Measurements from ENCODE around the gene SIGLEC11.
"Not testable (repeated sequence)": the region's sequence is repeated elsewhere in the genome, so short reads cannot be mapped to it uniquely, and the experiment has no call there.

Gene SIGLEC11

DNA sequence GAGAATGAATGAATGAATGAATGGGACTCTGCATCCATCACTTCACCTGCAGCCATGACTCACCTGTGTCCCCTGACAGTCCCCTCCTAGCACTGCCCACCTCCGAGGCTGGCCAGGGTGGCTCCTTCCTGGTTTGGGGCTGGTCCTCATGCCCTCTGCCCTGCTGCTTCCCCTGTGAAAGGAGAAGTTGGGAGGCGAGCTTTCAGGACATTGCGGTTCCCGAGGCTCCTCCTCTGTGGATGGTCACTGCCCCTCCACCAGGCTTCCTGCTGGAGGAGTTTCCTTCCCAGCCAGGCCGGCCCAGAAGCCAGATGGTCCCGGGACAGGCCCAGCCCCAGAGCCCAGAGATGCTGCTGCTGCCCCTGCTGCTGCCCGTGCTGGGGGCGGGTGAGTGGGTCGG, 8.4 kb upstream of the SIGLEC11 start:
- not testable (repeated sequence) for H3K36me3 ChIP-seq (ENCODE audit: control insufficient read depth, insufficient read depth, low read length); H3K4me1 ChIP-seq (ENCODE audit: control insufficient read depth, insufficient read depth, low read length, poor library complexity, severe bottlenecking); DNase-seq; H3K27me3 ChIP-seq (replicated peaks; ENCODE audit: control insufficient read depth, insufficient read depth, low read length, poor library complexity, severe bottlenecking); H3K9me3 ChIP-seq (ENCODE audit: control insufficient read depth, low read length); H3K27ac ChIP-seq (ENCODE audit: insufficient read depth, low read length, poor library complexity, severe bottlenecking); H3K4me3 ChIP-seq (ENCODE audit: insufficient read depth, low read depth, low read length, poor library complexity, severe bottlenecking)

DNA sequence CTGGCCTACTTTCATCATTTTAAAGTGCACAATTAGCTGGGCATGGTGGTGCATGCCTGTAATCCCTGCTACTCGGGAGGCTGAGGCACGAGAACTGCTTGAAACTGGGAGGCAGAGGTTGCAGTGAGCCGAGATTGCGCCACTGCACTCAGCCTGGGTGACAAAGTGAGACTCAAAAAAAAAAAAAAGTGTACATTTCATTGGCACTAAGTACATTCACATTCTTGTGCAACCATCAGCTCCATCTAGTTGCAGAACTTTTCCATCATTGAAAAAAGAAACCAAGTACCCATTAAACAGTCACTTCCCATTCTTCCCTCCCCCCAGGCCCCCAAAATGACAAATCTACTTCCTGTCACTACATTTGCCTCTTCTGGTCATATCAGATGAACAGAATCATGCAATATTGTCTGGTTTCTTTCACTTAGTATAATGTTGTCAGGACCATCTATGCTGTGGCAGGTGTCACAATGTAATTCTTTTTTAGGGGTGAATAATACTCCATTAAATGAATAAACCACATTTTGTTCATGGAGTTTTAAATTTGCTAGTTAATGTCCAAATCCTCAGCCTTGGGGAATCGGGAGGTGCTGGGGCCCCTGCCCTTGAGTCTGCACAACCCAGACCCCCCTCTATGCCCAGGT, 7.4 kb upstream of the SIGLEC11 start:
- Histone ChIP-seq H3K36me3 (ENCODE audit: control insufficient read depth, insufficient read depth, low read length) (no peaks in the 10 kb centered on the region), H3K4me3 (ENCODE audit: insufficient read depth, low read depth, low read length, poor library complexity, severe bottlenecking) (no peak overlapping the region), H3K9me3 (ENCODE audit: control insufficient read depth, low read length) (no peaks in the 10 kb centered on the region), H3K27ac (ENCODE audit: insufficient read depth, low read length, poor library complexity, severe bottlenecking) (no peak overlapping the region), H3K27me3 (replicated peaks; ENCODE audit: control insufficient read depth, insufficient read depth, low read length, poor library complexity, severe bottlenecking) (peaks cover 2% of the 10 kb centered on the region), H3K4me1 (ENCODE audit: control insufficient read depth, insufficient read depth, low read length, poor library complexity, severe bottlenecking) (no peaks in the 10 kb centered on the region)
- DNase-seq: no peak

GRCh38 chr19:49959892-49960291, 1.1 kb downstream of the SIGLEC11 start:
- DNase-seq; H3K4me1 ChIP-seq (ENCODE audit: control insufficient read depth, insufficient read depth, low read length, poor library complexity, severe bottlenecking); H3K4me3 ChIP-seq (ENCODE audit: insufficient read depth, low read depth, low read length, poor library complexity, severe bottlenecking); H3K9me3 ChIP-seq (ENCODE audit: control insufficient read depth, low read length); H3K36me3 ChIP-seq (ENCODE audit: control insufficient read depth, insufficient read depth, low read length); H3K27me3 ChIP-seq (replicated peaks; ENCODE audit: control insufficient read depth, insufficient read depth, low read length, poor library complexity, severe bottlenecking); H3K27ac ChIP-seq (ENCODE audit: insufficient read depth, low read length, poor library complexity, severe bottlenecking): not testable (repeated sequence)

GRCh38 chr19:49958596-49958995, 2.4 kb downstream of the SIGLEC11 start:
- DNase-seq; H3K9me3 ChIP-seq (ENCODE audit: control insufficient read depth, low read length); H3K27me3 ChIP-seq (replicated peaks; ENCODE audit: control insufficient read depth, insufficient read depth, low read length, poor library complexity, severe bottlenecking); H3K27ac ChIP-seq (ENCODE audit: insufficient read depth, low read length, poor library complexity, severe bottlenecking); H3K4me3 ChIP-seq (ENCODE audit: insufficient read depth, low read depth, low read length, poor library complexity, severe bottlenecking); H3K4me1 ChIP-seq (ENCODE audit: control insufficient read depth, insufficient read depth, low read length, poor library complexity, severe bottlenecking); H3K36me3 ChIP-seq (ENCODE audit: control insufficient read depth, insufficient read depth, low read length): not testable (repeated sequence)

GRCh38 chr19:49958144-49958543, 2.8 kb downstream of the SIGLEC11 start:
- not testable (repeated sequence) for H3K36me3 ChIP-seq (ENCODE audit: control insufficient read depth, insufficient read depth, low read length); H3K9me3 ChIP-seq (ENCODE audit: control insufficient read depth, low read length); H3K27me3 ChIP-seq (replicated peaks; ENCODE audit: control insufficient read depth, insufficient read depth, low read length, poor library complexity, severe bottlenecking); DNase-seq; H3K27ac ChIP-seq (ENCODE audit: insufficient read depth, low read length, poor library complexity, severe bottlenecking); H3K4me1 ChIP-seq (ENCODE audit: control insufficient read depth, insufficient read depth, low read length, poor library complexity, severe bottlenecking); H3K4me3 ChIP-seq (ENCODE audit: insufficient read depth, low read depth, low read length, poor library complexity, severe bottlenecking)

- Histone ChIP-seq H3K4me1 (ENCODE audit: control insufficient read depth, insufficient read depth, low read length, poor library complexity, severe bottlenecking) (no peaks in the 10 kb centered on the region), H3K4me3 (ENCODE audit: insufficient read depth, low read depth, low read length, poor library complexity, severe bottlenecking) (no peak overlapping the region), H3K36me3 (ENCODE audit: control insufficient read depth, insufficient read depth, low read length) (no peaks in the 10 kb centered on the region), H3K27me3 (replicated peaks; ENCODE audit: control insufficient read depth, insufficient read depth, low read length, poor library complexity, severe bottlenecking) (no peaks in the 10 kb centered on the region), H3K9me3 (ENCODE audit: control insufficient read depth, low read length) (no peaks in the 10 kb centered on the region), H3K27ac (ENCODE audit: insufficient read depth, low read length, poor library complexity, severe bottlenecking) (no peak overlapping the region)
- no peak for DNase-seq
These were observed 3.6 kb downstream of the SIGLEC11 start for GRCh38 chr19:49957262-49957915.

GRCh38 chr19:49956115-49956495, 4.9 kb downstream of the SIGLEC11 start:
- no peak overlapping the region for H3K4me3 ChIP-seq (ENCODE audit: insufficient read depth, low read depth, low read length, poor library complexity, severe bottlenecking)
- H3K9me3 ChIP-seq (ENCODE audit: control insufficient read depth, low read length): no peaks in the 10 kb centered on the region
- H3K36me3 ChIP-seq (ENCODE audit: control insufficient read depth, insufficient read depth, low read length): no peaks in the 10 kb centered on the region
- no peak overlapping the region for H3K27ac ChIP-seq (ENCODE audit: insufficient read depth, low read length, poor library complexity, severe bottlenecking)
- no peaks in the 10 kb centered on the region for H3K4me1 ChIP-seq (ENCODE audit: control insufficient read depth, insufficient read depth, low read length, poor library complexity, severe bottlenecking)
- no peaks in the 10 kb centered on the region for H3K27me3 ChIP-seq (replicated peaks; ENCODE audit: control insufficient read depth, insufficient read depth, low read length, poor library complexity, severe bottlenecking)
- DNase-seq: no peak

GRCh38 chr19:49954933-49955332, 6.0 kb downstream of the SIGLEC11 start:
- H3K27ac ChIP-seq (ENCODE audit: insufficient read depth, low read length, poor library complexity, severe bottlenecking): no peak overlapping the region
- no peaks in the 10 kb centered on the region for H3K9me3 ChIP-seq (ENCODE audit: control insufficient read depth, low read length)
- DNase-seq: no peak
- no peak overlapping the region for H3K4me3 ChIP-seq (ENCODE audit: insufficient read depth, low read depth, low read length, poor library complexity, severe bottlenecking)
- no peaks in the 10 kb centered on the region for H3K36me3 ChIP-seq (ENCODE audit: control insufficient read depth, insufficient read depth, low read length)
- no peaks in the 10 kb centered on the region for H3K27me3 ChIP-seq (replicated peaks; ENCODE audit: control insufficient read depth, insufficient read depth, low read length, poor library complexity, severe bottlenecking)
- H3K4me1 ChIP-seq (ENCODE audit: control insufficient read depth, insufficient read depth, low read length, poor library complexity, severe bottlenecking): no peaks in the 10 kb centered on the region

DNA sequence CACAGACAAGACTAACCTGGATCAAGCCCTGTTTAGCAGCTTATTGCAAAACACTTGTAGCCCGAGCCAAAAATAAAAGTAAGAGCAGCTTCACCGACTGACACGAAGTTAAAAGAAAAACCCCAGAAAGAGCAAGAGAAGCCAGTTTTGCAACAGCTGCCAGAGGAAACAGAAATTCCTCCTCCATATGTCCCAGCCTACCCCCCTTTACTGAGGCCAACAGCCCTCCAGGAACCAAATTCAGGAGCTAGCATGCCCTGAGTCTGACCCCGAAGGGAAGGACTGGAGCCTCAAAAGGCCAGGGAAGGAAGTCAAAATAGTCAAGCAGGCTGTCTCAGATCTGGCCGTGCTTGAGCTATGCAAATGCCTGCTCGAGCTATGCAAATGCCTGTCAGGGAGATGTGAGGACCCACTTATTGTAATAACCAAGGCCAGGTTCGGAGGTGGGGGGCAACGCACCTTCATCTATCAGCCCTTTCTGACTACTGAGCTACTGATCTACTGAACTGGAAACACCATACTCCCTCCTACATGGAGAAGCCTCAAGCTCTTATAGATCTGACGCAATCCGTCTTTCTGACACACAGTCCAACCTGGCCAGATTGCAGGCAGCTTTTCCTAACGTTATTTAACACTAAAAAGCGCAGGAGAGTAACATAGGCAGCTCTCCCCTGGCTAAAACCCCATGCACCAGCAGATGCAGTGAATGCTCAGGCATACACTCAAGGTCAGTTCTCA, 6.7 kb downstream of the SIGLEC11 start:
- H3K27ac ChIP-seq (ENCODE audit: insufficient read depth, low read length, poor library complexity, severe bottlenecking): no peak overlapping the region
- no peak for DNase-seq
- no peaks in the 10 kb centered on the region for H3K9me3 ChIP-seq (ENCODE audit: control insufficient read depth, low read length)
- H3K4me1 ChIP-seq (ENCODE audit: control insufficient read depth, insufficient read depth, low read length, poor library complexity, severe bottlenecking): no peaks in the 10 kb centered on the region
- H3K4me3 ChIP-seq (ENCODE audit: insufficient read depth, low read depth, low read length, poor library complexity, severe bottlenecking): no peak overlapping the region
- no peaks in the 10 kb centered on the region for H3K27me3 ChIP-seq (replicated peaks; ENCODE audit: control insufficient read depth, insufficient read depth, low read length, poor library complexity, severe bottlenecking)
- no peaks in the 10 kb centered on the region for H3K36me3 ChIP-seq (ENCODE audit: control insufficient read depth, insufficient read depth, low read length)

- no peaks in the 10 kb centered on the region for H3K36me3 ChIP-seq (ENCODE audit: control insufficient read depth, insufficient read depth, low read length)
- no peaks in the 10 kb centered on the region for H3K9me3 ChIP-seq (ENCODE audit: control insufficient read depth, low read length)
- H3K4me3 ChIP-seq (ENCODE audit: insufficient read depth, low read depth, low read length, poor library complexity, severe bottlenecking): no peak overlapping the region
- H3K27me3 ChIP-seq (replicated peaks; ENCODE audit: control insufficient read depth, insufficient read depth, low read length, poor library complexity, severe bottlenecking): no peaks in the 10 kb centered on the region
- no peaks in the 10 kb centered on the region for H3K4me1 ChIP-seq (ENCODE audit: control insufficient read depth, insufficient read depth, low read length, poor library complexity, severe bottlenecking)
- no peak for DNase-seq
- no peak overlapping the region for H3K27ac ChIP-seq (ENCODE audit: insufficient read depth, low read length, poor library complexity, severe bottlenecking)
These were observed 7.6 kb downstream of the SIGLEC11 start for GRCh38 chr19:49953416-49953815.
